Omental fat pad (tissue), 4 donors: Measurements from ENCODE around the gene IL26. TPM values are rescaled to one million over a fixed set of nuclear protein-coding genes. Genes with fewer than 3 reads are reported as not detected.

Experiments
- ATAC-seq: fragments of 150-250 bp; one replicate; pipeline ENCODE4 v1.9.1; 2016; ENCODE audit warnings: mild to moderate bottlenecking, moderate library complexity; ENCODE audit not compliant: low FRiP score
- DNase-seq: peaks from one replicate; pipeline ENCODE4 v3.0.0-alpha.2; 2019; ENCODE audit warnings: low spot score
- CTCF ChIP-seq, 3 donors: fragments of 450-650 bp; IDR thresholded peaks; one replicate each; pipeline ENCODE4 v1.5.1; 2016 to 2017; ENCODE audit warnings: antibody characterized with exemption in 3 of 3, mild to moderate bottlenecking in 3 of 3, moderate library complexity in 2 of 3
- total RNA-seq, 4 donors: library from RNA; depleted of rRNA; stranded (reverse); fragments of >200 nt; gene quantifications; one replicate each; pipeline ENCODE4 v1.1.0, GENCODE V29; 2016

The IL26 gene
- total RNA-seq = not detected

- ATAC-seq = no peak
Observed at GRCh38 chr12:68225576-68226476, at the start of gene IL26. IL26 (minus strand) TSS chr12:68225810; CDS start chr12:68225756, 54 bp downstream.

GRCh38 chr12:68272732-68273131, 47.1 kb upstream of the IL26 start:
- no peak for ATAC-seq
- TF ChIP-seq CTCF (IDR thresholded peaks at IDR 0.05) = no peak
- DNase-seq = no peak

More at GRCh38 chr12:68225576-68226476, at the start of gene IL26:
- TF ChIP-seq CTCF (IDR thresholded peaks at IDR 0.05) = no peak
- no peak for DNase-seq

GRCh38 chr12:68271346-68271745, 45.7 kb upstream of the IL26 start:
- no peak for TF ChIP-seq CTCF (IDR thresholded peaks at IDR 0.05)
- ATAC-seq = no peak
- no peak for DNase-seq

- DNase-seq = no peak
- ATAC-seq = no peak
- TF ChIP-seq CTCF (IDR thresholded peaks at IDR 0.05) = no peak
Observed at GRCh38 chr12:68270358-68270757, 44.7 kb upstream of the IL26 start.

GRCh38 chr12:68269779-68270178, 44.2 kb upstream of the IL26 start:
- no peak for TF ChIP-seq CTCF (IDR thresholded peaks at IDR 0.05)
- no peak for ATAC-seq
- no peak for DNase-seq

- ATAC-seq (no peak), DNase-seq (no peak)
- TF ChIP-seq CTCF (IDR thresholded peaks at IDR 0.05) = no peak
Observed at GRCh38 chr12:68268967-68269366, 43.4 kb upstream of the IL26 start.

- DNase-seq = no peak
- ATAC-seq = no peak
- TF ChIP-seq CTCF (IDR thresholded peaks at IDR 0.05) = no peak
Observed at GRCh38 chr12:68267892-68268396, 42.3 kb upstream of the IL26 start.
